ENCODE measurements around the gene CST5.

DNA sequence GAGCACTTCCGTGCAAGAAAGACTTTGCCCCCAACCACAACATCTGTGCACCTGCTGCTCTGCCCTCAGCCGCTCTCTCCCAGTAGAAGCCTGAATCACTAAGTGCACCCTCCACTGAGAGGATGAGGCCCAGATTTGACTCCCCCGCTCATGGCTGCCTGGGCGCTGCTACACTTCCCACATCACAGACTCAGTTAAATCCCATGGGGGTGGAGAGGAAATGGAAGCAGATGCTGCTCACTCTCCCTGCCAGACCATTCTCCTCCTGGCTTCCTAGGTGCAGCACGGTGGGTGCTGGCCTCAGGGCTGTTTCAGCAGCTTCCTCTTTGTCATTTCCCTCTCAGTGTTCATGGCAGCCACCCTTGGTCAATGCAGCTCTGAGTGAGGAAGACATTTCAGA lies 4.8 kb downstream of the CST5 start:
- TF ChIP-seq POLR2A (IDR thresholded peaks at IDR 0.05) (no peak), POLR2AphosphoS5 (IDR thresholded peaks at IDR 0.05) (no peak)
